T-helper 2 cell treated with Interferon-gamma antibody and Interleukin-4, amounts not matched to agents 100 ng/mL and 5 ng/mL, for 36 hours (primary cell): ENCODE results near the gene SERPINB2. TPM values are rescaled to one million over a fixed set of nuclear protein-coding genes. Genes with fewer than 3 reads are reported as not detected.
"Not testable (repeated sequence)": the region's sequence is repeated elsewhere in the genome, so short reads cannot be mapped to it uniquely, and the experiment has no call there.

ENCODE experiments used
- intact Hi-C: fragments of 100-400 bp; cut with micrococcal nuclease; formaldehyde crosslinking; loops from one replicate; pipeline ENCODE4 v1.15.1; 2023
- total RNA-seq: library from RNA; stranded (reverse); gene quantifications from 2 replicates; pipeline ENCODE4 v1.2.3, GENCODE V29; 2022

SERPINB2 gene
- total RNA-seq, 1 donor from 2014 or later, result not detected

- intact Hi-C loops, result no loop called here
Observed at GRCh38 chr18:63888470-63889190, 1.1 kb downstream of the SERPINB2 start.

- intact Hi-C loops, result loop anchor here (5.0 kb wide), 1 partner anchor 48 kb away; no protein-coding TSS in a partner anchor
Observed at GRCh38 chr18:63889626-63890025, 2.1 kb downstream of the SERPINB2 start.

GRCh38 chr18:63890237-63890949, 2.9 kb downstream of the SERPINB2 start:
- intact Hi-C loops, result loop anchor here (5.0 kb wide), 1 partner anchor 47 kb away; no protein-coding TSS in a partner anchor

- intact Hi-C loops, result loop anchor here (1.0 to 5.0 kb wide), 2 partner anchors 46 to 88 kb away; no protein-coding TSS in a partner anchor
Observed at GRCh38 chr18:63890950-63891304, 3.4 kb downstream of the SERPINB2 start.

GRCh38 chr18:63892566-63892965, 5.1 kb downstream of the SERPINB2 start:
- intact Hi-C loops, result loop anchor here (5.0 kb wide), 1 partner anchor 45 kb away; no protein-coding TSS in a partner anchor

GRCh38 chr18:63894106-63894772, 6.7 kb downstream of the SERPINB2 start:
- intact Hi-C loops, result loop anchor here (5.0 kb wide), 1 partner anchor 43 kb away; no protein-coding TSS in a partner anchor

GRCh38 chr18:63895190-63895589, 7.7 kb downstream of the SERPINB2 start:
- intact Hi-C loops, result no loop called here

GRCh38 chr18:63897072-63897471, 9.6 kb downstream of the SERPINB2 start:
- intact Hi-C loops, result no loop called here

GRCh38 chr18:63899206-63899605, 11.7 kb downstream of the SERPINB2 start:
- intact Hi-C loops, result no loop called here

- intact Hi-C loops, result no loop called here
Observed at GRCh38 chr18:63903851-63904570, 16.5 kb downstream of the SERPINB2 start.

- intact Hi-C loops, result no loop called here
Observed at GRCh38 chr18:63904694-63905093, 17.2 kb downstream of the SERPINB2 start.

- intact Hi-C loops, result no loop called here
Observed at GRCh38 chr18:63905361-63905760, 17.9 kb downstream of the SERPINB2 start.

GRCh38 chr18:63906056-63906455, 18.6 kb downstream of the SERPINB2 start:
- intact Hi-C loops, result no loop called here

GRCh38 chr18:63907664-63908063, 20.2 kb downstream of the SERPINB2 start, which contains the start of gene SERPINB10:
Gene SERPINB10, plus strand, starts transcription at chr18:63907958. Its CDS starts 7,553 bp downstream, at chr18:63915511.
- intact Hi-C loops, result no loop called here

GRCh38 chr18:63908858-63909257, 21.4 kb downstream of the SERPINB2 start:
- intact Hi-C loops, result no loop called here

- intact Hi-C loops, result no loop called here
Observed at GRCh38 chr18:63909870-63910269, 22.4 kb downstream of the SERPINB2 start.

- intact Hi-C loops, result no loop called here
Observed at GRCh38 chr18:63917817-63918216, 30.3 kb downstream of the SERPINB2 start.

GRCh38 chr18:63922049-63922448, 34.5 kb downstream of the SERPINB2 start:
- intact Hi-C loops, result no loop called here

GRCh38 chr18:63924551-63924950, 37.0 kb downstream of the SERPINB2 start:
- intact Hi-C loops, result no loop called here

GRCh38 chr18:63928331-63928730, 40.8 kb downstream of the SERPINB2 start:
- intact Hi-C loops, result no loop called here

GRCh38 chr18:63929369-63929768, 41.9 kb downstream of the SERPINB2 start:
- intact Hi-C loops, result not testable (repeated sequence)
